Nephron (organoid): Measurements from ENCODE around the gene URB2.

Source experiments
- H3K27ac Mint-ChIP-seq, 3 experiments: 2 replicates each; pipeline ENCODE4 v1.8.0; 2020; ENCODE audit warnings: mixed read lengths in 3 of 3, mild to moderate bottlenecking in 2 of 3, moderate library complexity in 1 of 3
- H3K27me3 Mint-ChIP-seq: 2 replicates; pipeline ENCODE4 v1.8.0; 2021; ENCODE audit warnings: low read depth, mild to moderate bottlenecking, moderate library complexity, mixed read lengths
- H3K36me3 Mint-ChIP-seq: 2 replicates; pipeline ENCODE4 v1.8.0; 2020; ENCODE audit warnings: low read depth, mixed read lengths
- H3K4me1 Mint-ChIP-seq: 2 replicates; pipeline ENCODE4 v1.8.0; 2020; ENCODE audit warnings: mixed read lengths
- H3K4me3 Mint-ChIP-seq, 3 experiments: 2 replicates each; pipeline ENCODE4 v1.8.0; 2020; ENCODE audit warnings: mild to moderate bottlenecking in 3 of 3, mixed read lengths in 3 of 3, moderate library complexity in 2 of 3
- H3K9me3 Mint-ChIP-seq: 2 replicates; pipeline ENCODE4 v1.8.0; 2020; ENCODE audit warnings: mixed read lengths
- CTCF ChIP-seq, 3 experiments: fragments of 200-600 bp; sonication (generic); IDR thresholded peaks; one replicate each; pipeline ENCODE4 v1.5.0; 2021; ENCODE audit warnings: antibody characterized with exemption in 3 of 3; ENCODE audit not compliant: unreplicated experiment in 3 of 3

URB2 gene

GRCh38 chr1:229596925-229597699, 28.9 kb upstream of the URB2 start:
- peaks cover 5% of the 10 kb centered on the region for H3K4me1 Mint-ChIP-seq
- TF ChIP-seq CTCF (IDR thresholded peaks at IDR 0.05; ENCODE audit: unreplicated experiment in 3 of 3), result no peak
- H3K9me3 Mint-ChIP-seq, result no peaks in the 10 kb centered on the region
- H3K27me3 Mint-ChIP-seq, result no peaks in the 10 kb centered on the region
- H3K36me3 Mint-ChIP-seq, result peaks cover 55% of the 10 kb centered on the region
- H3K4me3 Mint-ChIP-seq, result no peak overlapping the region
- no peak overlapping the region for H3K27ac Mint-ChIP-seq

- H3K27me3 Mint-ChIP-seq, result no peaks in the 10 kb centered on the region
- H3K9me3 Mint-ChIP-seq, result no peaks in the 10 kb centered on the region
- H3K27ac Mint-ChIP-seq, result no peak overlapping the region
- no peak for TF ChIP-seq CTCF (IDR thresholded peaks at IDR 0.05; ENCODE audit: unreplicated experiment in 3 of 3)
- peaks cover 5% of the 10 kb centered on the region for H3K4me1 Mint-ChIP-seq
- H3K36me3 Mint-ChIP-seq, result peaks cover 63% of the 10 kb centered on the region
- H3K4me3 Mint-ChIP-seq, result no peak overlapping the region
These were observed 28.2 kb upstream of the URB2 start for GRCh38 chr1:229597877-229598276.

- no peaks in the 10 kb centered on the region for H3K9me3 Mint-ChIP-seq
- H3K27ac Mint-ChIP-seq, result no peak overlapping the region
- H3K4me1 Mint-ChIP-seq, result peaks cover 5% of the 10 kb centered on the region
- peaks cover 56% of the 10 kb centered on the region for H3K36me3 Mint-ChIP-seq
- no peaks in the 10 kb centered on the region for H3K27me3 Mint-ChIP-seq
- TF ChIP-seq CTCF (IDR thresholded peaks at IDR 0.05; ENCODE audit: unreplicated experiment in 3 of 3), result no peak
- H3K4me3 Mint-ChIP-seq, result no peak overlapping the region
These were observed 26.7 kb upstream of the URB2 start for GRCh38 chr1:229599218-229599954.

- peaks cover 57% of the 10 kb centered on the region for H3K36me3 Mint-ChIP-seq
- TF ChIP-seq CTCF (IDR thresholded peaks at IDR 0.05; ENCODE audit: unreplicated experiment in 3 of 3), result no peak
- H3K4me1 Mint-ChIP-seq, result peaks cover 5% of the 10 kb centered on the region
- no peaks in the 10 kb centered on the region for H3K27me3 Mint-ChIP-seq
- H3K27ac Mint-ChIP-seq, result no peak overlapping the region
- H3K9me3 Mint-ChIP-seq, result no peaks in the 10 kb centered on the region
- H3K4me3 Mint-ChIP-seq, result no peak overlapping the region
These were observed 25.8 kb upstream of the URB2 start for GRCh38 chr1:229600229-229600628.

GRCh38 chr1:229603371-229604005, 22.6 kb upstream of the URB2 start:
- Mint-ChIP-seq H3K9me3 (no peaks in the 10 kb centered on the region), H3K4me3 (no peak overlapping the region), H3K27me3 (no peaks in the 10 kb centered on the region), H3K36me3 (peaks cover 73% of the 10 kb centered on the region), H3K4me1 (no peaks in the 10 kb centered on the region), H3K27ac (no peak overlapping the region)
- no peak for TF ChIP-seq CTCF (IDR thresholded peaks at IDR 0.05; ENCODE audit: unreplicated experiment in 3 of 3)
